ENCODE data around the gene GPHN. TPM values are rescaled to one million over a fixed set of nuclear protein-coding genes. Genes with fewer than 3 reads are reported as not detected.

The GPHN gene
- total and polyA plus RNA-seq, 10 of the 15 experiments (the other 5 are each of a cell fraction or from before 2014, with no cell fraction given), result 22.3 to 48.8 (median 33.1) TPM

DNA sequence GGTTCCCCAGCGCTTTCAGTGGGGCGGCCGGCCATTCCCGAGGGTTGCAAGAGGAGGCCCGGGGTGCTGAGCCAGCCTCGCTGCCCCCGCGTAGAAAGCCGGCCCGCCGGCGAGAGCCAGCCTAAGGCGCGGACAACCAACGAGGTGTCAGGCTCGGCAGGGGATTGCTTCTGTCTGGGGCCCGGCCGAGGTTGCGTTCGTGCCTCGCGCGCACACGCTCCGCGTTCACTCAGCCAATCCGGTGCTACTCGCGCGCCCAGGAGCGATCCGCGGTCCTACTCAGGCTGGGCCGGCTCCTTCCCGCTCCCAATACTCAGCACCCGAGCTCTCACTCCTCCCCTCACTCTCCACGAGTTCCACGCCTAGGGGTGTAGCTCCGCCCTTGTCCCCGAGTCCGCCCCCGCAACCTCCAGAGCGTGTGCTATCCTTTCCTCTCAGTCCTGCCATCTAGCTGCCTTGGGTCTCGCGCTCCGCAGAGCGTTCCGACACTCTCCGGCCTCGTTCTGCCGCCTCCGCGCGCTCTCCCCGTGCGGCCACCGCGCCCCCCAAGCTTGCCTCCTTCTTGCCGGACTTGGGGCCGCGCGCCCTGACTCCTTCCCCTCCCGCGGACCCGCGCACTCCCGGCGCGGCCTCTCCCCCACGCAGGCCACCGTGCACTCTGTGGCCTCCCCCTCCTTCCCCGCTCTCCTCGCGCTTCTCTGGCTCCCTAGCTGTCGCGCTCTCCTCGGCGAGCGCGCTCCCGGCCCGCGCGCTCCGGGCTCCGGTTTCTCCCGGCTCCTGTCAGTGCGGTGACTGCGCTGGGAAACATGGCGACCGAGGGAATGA, at the start of gene GPHN (continued):
- TF ChIP-seq, protein P1, sequence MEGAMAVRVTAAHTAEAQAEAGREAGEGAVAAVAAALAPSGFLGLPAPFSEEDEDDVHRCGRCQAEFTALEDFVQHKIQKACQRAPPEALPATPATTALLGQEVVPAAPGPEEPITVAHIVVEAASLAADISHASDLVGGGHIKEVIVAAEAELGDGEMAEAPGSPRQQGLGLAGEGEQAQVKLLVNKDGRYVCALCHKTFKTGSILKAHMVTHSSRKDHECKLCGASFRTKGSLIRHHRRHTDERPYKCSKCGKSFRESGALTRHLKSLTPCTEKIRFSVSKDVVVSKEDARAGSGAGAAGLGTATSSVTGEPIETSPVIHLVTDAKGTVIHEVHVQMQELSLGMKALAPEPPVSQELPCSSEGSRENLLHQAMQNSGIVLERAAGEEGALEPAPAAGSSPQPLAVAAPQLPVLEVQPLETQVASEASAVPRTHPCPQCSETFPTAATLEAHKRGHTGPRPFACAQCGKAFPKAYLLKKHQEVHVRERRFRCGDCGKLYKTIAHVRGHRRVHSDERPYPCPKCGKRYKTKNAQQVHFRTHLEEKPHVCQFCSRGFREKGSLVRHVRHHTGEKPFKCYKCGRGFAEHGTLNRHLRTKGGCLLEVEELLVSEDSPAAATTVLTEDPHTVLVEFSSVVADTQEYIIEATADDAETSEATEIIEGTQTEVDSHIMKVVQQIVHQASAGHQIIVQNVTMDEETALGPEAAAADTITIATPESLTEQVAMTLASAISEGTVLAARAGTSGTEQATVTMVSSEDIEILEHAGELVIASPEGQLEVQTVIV (IDR thresholded peaks at IDR 0.05; ENCODE audit: borderline replicate concordance, partially characterized antibody), result no peak
- TF ChIP-seq MTA2 (IDR thresholded peaks at IDR 0.05; ENCODE audit: low read depth) (no peak), SIN3A (IDR thresholded peaks at IDR 0.05; ENCODE audit: low read depth, low read length) (peak; percentile 92), SMARCA5 (IDR thresholded peaks at IDR 0.05) (no peak; the same call in 1 of the 2 replicates), BRCA1 (IDR thresholded peaks at IDR 0.05; ENCODE audit: low read depth, low read length) (peak; percentile 31; the same call in 1 of the 2 replicates), ZSCAN29 (IDR thresholded peaks at IDR 0.05) (no peak), PAX5 (IDR thresholded peaks at IDR 0.05; ENCODE audit: borderline replicate concordance, low read depth, low read length) (peak; percentile 32; the same call in 1 of the 2 replicates), GABPA (IDR thresholded peaks at IDR 0.05; ENCODE audit: low read depth) (no peak), RFX5 (IDR thresholded peaks at IDR 0.05; ENCODE audit: low read depth, low read length) (peak; percentile 72; the same call in 1 of the 2 replicates), CBX5 (IDR thresholded peaks at IDR 0.05; ENCODE audit: low read depth) (peak; percentile 92), ZNF274 (IDR thresholded peaks at IDR 0.05; ENCODE audit: insufficient read depth, insufficient read length) (no peak), CBFB (IDR thresholded peaks at IDR 0.05; ENCODE audit: low read depth) (peak; percentile 61; the same call in 1 of the 2 replicates)
- TF ChIP-seq, protein P2, sequence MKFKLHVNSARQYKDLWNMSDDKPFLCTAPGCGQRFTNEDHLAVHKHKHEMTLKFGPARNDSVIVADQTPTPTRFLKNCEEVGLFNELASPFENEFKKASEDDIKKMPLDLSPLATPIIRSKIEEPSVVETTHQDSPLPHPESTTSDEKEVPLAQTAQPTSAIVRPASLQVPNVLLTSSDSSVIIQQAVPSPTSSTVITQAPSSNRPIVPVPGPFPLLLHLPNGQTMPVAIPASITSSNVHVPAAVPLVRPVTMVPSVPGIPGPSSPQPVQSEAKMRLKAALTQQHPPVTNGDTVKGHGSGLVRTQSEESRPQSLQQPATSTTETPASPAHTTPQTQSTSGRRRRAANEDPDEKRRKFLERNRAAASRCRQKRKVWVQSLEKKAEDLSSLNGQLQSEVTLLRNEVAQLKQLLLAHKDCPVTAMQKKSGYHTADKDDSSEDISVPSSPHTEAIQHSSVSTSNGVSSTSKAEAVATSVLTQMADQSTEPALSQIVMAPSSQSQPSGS (IDR thresholded peaks at IDR 0.05; ENCODE audit: low read length), result no peak
- TF ChIP-seq, protein P3, sequence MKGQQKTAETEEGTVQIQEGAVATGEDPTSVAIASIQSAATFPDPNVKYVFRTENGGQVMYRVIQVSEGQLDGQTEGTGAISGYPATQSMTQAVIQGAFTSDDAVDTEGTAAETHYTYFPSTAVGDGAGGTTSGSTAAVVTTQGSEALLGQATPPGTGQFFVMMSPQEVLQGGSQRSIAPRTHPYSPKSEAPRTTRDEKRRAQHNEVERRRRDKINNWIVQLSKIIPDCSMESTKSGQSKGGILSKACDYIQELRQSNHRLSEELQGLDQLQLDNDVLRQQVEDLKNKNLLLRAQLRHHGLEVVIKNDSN (IDR thresholded peaks at IDR 0.05; ENCODE audit: borderline replicate concordance, extremely low read length, insufficient read depth, low read depth, low read length), result no peak
